CD4-positive, CD25-positive, alpha-beta regulatory T cell (primary cell): Measurements from ENCODE around the gene PARL. TPM values are rescaled to one million over a fixed set of nuclear protein-coding genes. Genes with fewer than 3 reads are reported as not detected.
A peak's percentile ranks its signal among the peaks of the same experiment; 100 is the strongest.

Source experiments
- ATAC-seq, 2 donors: fragments of 150-1000 bp; cut with Tn5 transposase; one replicate each; pipeline ENCODE4 v1.10.0; 2021; ENCODE audit warnings: low read depth in 2 of 2, moderate number of reproducible peaks in 2 of 2, moderate library complexity in 1 of 2
- DNase-seq, 3 donors: peaks; one replicate each; pipeline versions ENCODE4 v3.0.0 to v3.0.0-alpha.2; 2012 to 2022; ENCODE audit warnings: mixed read lengths in 1 of 3
- H3K27ac ChIP-seq: one replicate; pipeline ENCODE4 v1.7.0; 2013; ENCODE audit warnings: mild to moderate bottlenecking, low read length; ENCODE audit not compliant: insufficient read depth, poor library complexity, severe bottlenecking
- H3K27me3 ChIP-seq: one replicate; pipeline ENCODE4 v1.7.0; 2013; ENCODE audit warnings: low read length; ENCODE audit not compliant: control insufficient read depth, insufficient read depth
- H3K36me3 ChIP-seq: one replicate; pipeline ENCODE4 v1.7.0; 2013; ENCODE audit warnings: mild to moderate bottlenecking, low read length, moderate library complexity; ENCODE audit not compliant: control insufficient read depth, insufficient read depth
- H3K4me1 ChIP-seq: 2 replicates; pipeline ENCODE4 v1.7.0; 2013; ENCODE audit warnings: mild to moderate bottlenecking, low read length; ENCODE audit not compliant: insufficient read depth, control insufficient read depth, poor library complexity, severe bottlenecking
- H3K4me3 ChIP-seq: one replicate; pipeline ENCODE4 v1.7.0; 2013; ENCODE audit warnings: low read depth, mild to moderate bottlenecking, low read length, moderate library complexity
- H3K9me3 ChIP-seq, 2 experiments: 1 replicate in 1 of 2; 2 replicates in 1 of 2; pipeline ENCODE4 v1.7.0; 2013; ENCODE audit warnings: low read length in 2 of 2, mild to moderate bottlenecking in 1 of 2, moderate library complexity in 1 of 2; ENCODE audit not compliant: control insufficient read depth in 2 of 2
- H3K27ac Mint-ChIP-seq, 3 donors: one replicate each; pipeline ENCODE4 v1.8.0; 2020 to 2022; ENCODE audit warnings: mild to moderate bottlenecking in 3 of 3, mixed read lengths in 3 of 3, moderate library complexity in 2 of 3
- H3K27me3 Mint-ChIP-seq: one replicate; pipeline ENCODE4 v1.8.0; 2022; ENCODE audit warnings: mild to moderate bottlenecking, mixed read lengths
- H3K36me3 Mint-ChIP-seq: one replicate; pipeline ENCODE4 v1.8.0; 2020; ENCODE audit warnings: mixed read lengths
- H3K4me1 Mint-ChIP-seq, 4 donors: one replicate each; pipeline ENCODE4 v1.8.0; 2020 to 2022; ENCODE audit warnings: mixed read lengths in 4 of 4, mild to moderate bottlenecking in 1 of 4
- H3K4me3 Mint-ChIP-seq, 4 donors: one replicate each; pipeline ENCODE4 v1.8.0; 2020 to 2022; ENCODE audit warnings: mild to moderate bottlenecking in 4 of 4, mixed read lengths in 4 of 4, moderate library complexity in 3 of 4
- H3K9me3 Mint-ChIP-seq, 7 donors: one replicate each; pipeline ENCODE4 v1.8.0; 2020 to 2022; ENCODE audit warnings: mixed read lengths in 7 of 7, mild to moderate bottlenecking in 3 of 7, moderate library complexity in 2 of 7
- polyA plus RNA-seq, 4 donors: library from polyadenylated mRNA; unstranded; fragments of 300-500 nt; fragmentation: Illumina TruSeq; gene quantifications; one replicate each; pipeline ENCODE4 v1.2.3, GENCODE V29; 2021
- total RNA-seq: library from RNA; stranded (reverse); gene quantifications from one replicate; pipeline ENCODE4 v1.2.3, GENCODE V29; 2022

Gene PARL
- total and polyA plus RNA-seq, 5 donors from 2014 or later: 45.6 to 119 (median 116) TPM

GRCh38 chr3:183802989-183803388 lies 81.7 kb downstream of the PARL start:
- H3K27ac Mint-ChIP-seq: no peak overlapping the region
- H3K4me1 Mint-ChIP-seq: no peaks in the 10 kb centered on the region
- Histone ChIP-seq H3K27ac (no peak overlapping the region), H3K9me3 (no peaks in the 10 kb centered on the region), H3K4me1 (no peaks in the 10 kb centered on the region), H3K27me3 (no peaks in the 10 kb centered on the region), H3K4me3 (no peak overlapping the region), H3K36me3 (peaks cover 81% of the 10 kb centered on the region)
- DNase-seq (no peak), ATAC-seq (no peak)
- peaks cover 42% of the 10 kb centered on the region for H3K36me3 Mint-ChIP-seq
- H3K27me3 Mint-ChIP-seq: no peaks in the 10 kb centered on the region
- H3K9me3 Mint-ChIP-seq: no peaks in the 10 kb centered on the region
- H3K4me3 Mint-ChIP-seq: no peak overlapping the region

GRCh38 chr3:183801601-183802000 lies 83.1 kb downstream of the PARL start:
- H3K4me3 Mint-ChIP-seq: no peak overlapping the region
- Histone ChIP-seq H3K27me3 (no peaks in the 10 kb centered on the region), H3K27ac (no peak overlapping the region), H3K9me3 (no peaks in the 10 kb centered on the region), H3K4me1 (no peaks in the 10 kb centered on the region), H3K4me3 (no peak overlapping the region), H3K36me3 (peaks cover 73% of the 10 kb centered on the region)
- peaks cover 39% of the 10 kb centered on the region for H3K36me3 Mint-ChIP-seq
- ATAC-seq: no peak
- no peaks in the 10 kb centered on the region for H3K4me1 Mint-ChIP-seq
- DNase-seq: no peak
- H3K27me3 Mint-ChIP-seq: no peaks in the 10 kb centered on the region
- H3K9me3 Mint-ChIP-seq: no peaks in the 10 kb centered on the region
- H3K27ac Mint-ChIP-seq: no peak overlapping the region

- Histone ChIP-seq H3K9me3 (no peaks in the 10 kb centered on the region), H3K27me3 (no peaks in the 10 kb centered on the region), H3K27ac (no peak overlapping the region), H3K4me1 (no peaks in the 10 kb centered on the region), H3K4me3 (no peak overlapping the region), H3K36me3 (peaks cover 60% of the 10 kb centered on the region)
- DNase-seq (no peak), ATAC-seq (no peak)
- Mint-ChIP-seq H3K4me1 (no peaks in the 10 kb centered on the region), H3K27ac (no peak overlapping the region), H3K36me3 (peaks cover 40% of the 10 kb centered on the region), H3K9me3 (no peaks in the 10 kb centered on the region), H3K4me3 (no peak overlapping the region), H3K27me3 (no peaks in the 10 kb centered on the region)
Observed at GRCh38 chr3:183800243-183800863, 84.3 kb downstream of the PARL start.

GRCh38 chr3:183799461-183799860 lies 85.2 kb downstream of the PARL start:
- H3K36me3 Mint-ChIP-seq: peaks cover 42% of the 10 kb centered on the region
- Histone ChIP-seq H3K9me3 (no peaks in the 10 kb centered on the region), H3K27me3 (no peaks in the 10 kb centered on the region), H3K27ac (no peak overlapping the region), H3K4me3 (no peak overlapping the region), H3K4me1 (no peaks in the 10 kb centered on the region), H3K36me3 (peaks cover 56% of the 10 kb centered on the region)
- DNase-seq (no peak), ATAC-seq (no peak)
- H3K27ac Mint-ChIP-seq: peak overlapping the region in 2 of 3 donors; percentile 1 to 78
- H3K27me3 Mint-ChIP-seq: no peaks in the 10 kb centered on the region
- H3K4me3 Mint-ChIP-seq: no peak overlapping the region
- no peaks in the 10 kb centered on the region for H3K4me1 Mint-ChIP-seq
- H3K9me3 Mint-ChIP-seq: no peaks in the 10 kb centered on the region

- H3K27ac Mint-ChIP-seq: no peak overlapping the region
- H3K36me3 Mint-ChIP-seq: peaks cover 41% of the 10 kb centered on the region
- H3K4me1 Mint-ChIP-seq: no peaks in the 10 kb centered on the region
- Histone ChIP-seq H3K27ac (no peak overlapping the region), H3K27me3 (no peaks in the 10 kb centered on the region), H3K36me3 (peaks cover 57% of the 10 kb centered on the region), H3K4me1 (no peaks in the 10 kb centered on the region), H3K4me3 (no peak overlapping the region), H3K9me3 (no peaks in the 10 kb centered on the region)
- H3K9me3 Mint-ChIP-seq: no peaks in the 10 kb centered on the region
- no peak overlapping the region for H3K4me3 Mint-ChIP-seq
- no peaks in the 10 kb centered on the region for H3K27me3 Mint-ChIP-seq
- ATAC-seq (no peak), DNase-seq (no peak)
Observed at GRCh38 chr3:183797996-183798395, 86.7 kb downstream of the PARL start.

GRCh38 chr3:183796372-183796771 lies 88.3 kb downstream of the PARL start:
- no peak for DNase-seq
- Mint-ChIP-seq H3K4me3 (no peak overlapping the region), H3K27me3 (no peaks in the 10 kb centered on the region), H3K27ac (no peak overlapping the region), H3K36me3 (peaks cover 44% of the 10 kb centered on the region), H3K4me1 (no peaks in the 10 kb centered on the region), H3K9me3 (no peaks in the 10 kb centered on the region)
- ATAC-seq: no peak
- Histone ChIP-seq H3K4me1 (no peaks in the 10 kb centered on the region), H3K27ac (no peak overlapping the region), H3K9me3 (no peaks in the 10 kb centered on the region), H3K36me3 (peaks cover 62% of the 10 kb centered on the region), H3K4me3 (no peak overlapping the region), H3K27me3 (no peaks in the 10 kb centered on the region)

- Histone ChIP-seq H3K36me3 (peaks cover 63% of the 10 kb centered on the region), H3K27me3 (no peaks in the 10 kb centered on the region)
- peaks cover 52% of the 10 kb centered on the region for H3K36me3 Mint-ChIP-seq
Observed at GRCh38 chr3:183794452-183794851, 90.2 kb downstream of the PARL start.

GRCh38 chr3:183792976-183793375 lies 91.7 kb downstream of the PARL start:
- Mint-ChIP-seq H3K27ac (no peak overlapping the region), H3K9me3 (no peaks in the 10 kb centered on the region), H3K4me1 (peaks cover 0 to 3% (median 1%) of the 10 kb centered on the region in 4 donors), H3K36me3 (peaks cover 51% of the 10 kb centered on the region), H3K27me3 (no peaks in the 10 kb centered on the region), H3K4me3 (no peak overlapping the region)
- Histone ChIP-seq H3K27me3 (no peaks in the 10 kb centered on the region), H3K27ac (no peak overlapping the region), H3K9me3 (no peaks in the 10 kb centered on the region), H3K4me3 (no peak overlapping the region), H3K36me3 (peaks cover 59% of the 10 kb centered on the region), H3K4me1 (no peaks in the 10 kb centered on the region)
- DNase-seq: no peak
- ATAC-seq: no peak

More at GRCh38 chr3:183794452-183794851, 90.2 kb downstream of the PARL start:
- no peaks in the 10 kb centered on the region for H3K9me3 ChIP-seq
- H3K4me3 ChIP-seq: no peak overlapping the region
- Mint-ChIP-seq H3K4me1 (peaks cover 0 to 3% (median 0%) of the 10 kb centered on the region in 4 donors), H3K9me3 (no peaks in the 10 kb centered on the region), H3K27me3 (no peaks in the 10 kb centered on the region), H3K4me3 (no peak overlapping the region), H3K27ac (peak overlapping the region in 1 of 3 donors; percentile 23)
- ATAC-seq (no peak), DNase-seq (no peak)
- H3K4me1 ChIP-seq: no peaks in the 10 kb centered on the region
- no peak overlapping the region for H3K27ac ChIP-seq
